HG02678 (cell line): ENCODE data around the gene EPHB4.

Experiments
- ATAC-seq: cut with Tn5 transposase; IDR thresholded peaks from one replicate; pipeline ENCODE4 v1.9.1; 2021; ENCODE audit warnings: mild to moderate bottlenecking, moderate library complexity; ENCODE audit not compliant: unreplicated experiment

The EPHB4 gene

DNA sequence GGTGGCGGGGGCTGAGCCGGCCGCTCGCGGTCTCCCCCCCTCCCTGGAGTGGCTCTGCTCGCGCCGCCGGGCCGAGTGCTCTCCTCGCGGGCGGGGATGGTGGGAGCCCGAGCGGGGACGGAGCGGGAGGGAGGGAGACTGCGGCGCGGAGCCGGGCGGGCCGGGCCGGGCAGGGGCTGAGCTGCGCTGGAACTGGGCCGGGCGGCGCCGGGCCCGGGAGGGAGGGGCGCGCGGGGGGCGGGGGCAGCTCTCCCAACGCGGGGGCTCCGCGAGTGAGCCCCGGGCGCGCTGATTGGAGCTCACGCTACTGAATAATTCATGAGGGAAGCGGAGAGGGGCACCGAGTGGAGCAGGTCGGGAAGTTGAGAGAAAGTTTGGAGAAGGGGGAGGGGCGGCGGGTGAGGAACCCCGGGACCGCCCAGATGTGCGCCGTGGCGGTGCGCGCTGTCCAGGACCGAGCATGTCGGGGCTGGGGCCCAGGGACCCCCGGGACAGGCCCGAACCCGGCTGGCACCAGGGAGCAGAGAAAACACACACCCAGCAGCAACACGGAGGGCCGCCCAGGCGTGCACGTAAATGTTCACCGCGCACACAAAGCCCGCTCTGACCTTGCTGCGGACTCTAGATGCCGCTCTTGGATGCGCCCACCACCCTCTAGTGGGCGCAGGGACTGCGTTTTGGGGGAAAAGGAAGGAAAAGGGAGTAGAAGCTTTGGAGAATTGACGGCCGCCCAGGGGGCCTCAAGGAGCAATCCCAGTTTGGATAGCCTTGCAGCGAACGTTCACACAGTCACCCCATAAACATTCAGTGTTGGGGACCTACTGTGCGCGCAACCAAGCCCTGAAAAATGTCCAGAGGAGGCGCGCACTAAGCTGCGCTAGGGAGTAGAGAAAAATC is at the start of gene EPHB4:
Gene EPHB4, minus strand, starts transcription at position 194 of the 897 bp plus-strand sequence. CDS start 493 bp downstream, outside the sequence.
- ATAC-seq = no peak

- ATAC-seq = peak; percentile 25
Measured at GRCh38 chr7:100875356-100875751, 48.0 kb upstream of the EPHB4 start.

DNA sequence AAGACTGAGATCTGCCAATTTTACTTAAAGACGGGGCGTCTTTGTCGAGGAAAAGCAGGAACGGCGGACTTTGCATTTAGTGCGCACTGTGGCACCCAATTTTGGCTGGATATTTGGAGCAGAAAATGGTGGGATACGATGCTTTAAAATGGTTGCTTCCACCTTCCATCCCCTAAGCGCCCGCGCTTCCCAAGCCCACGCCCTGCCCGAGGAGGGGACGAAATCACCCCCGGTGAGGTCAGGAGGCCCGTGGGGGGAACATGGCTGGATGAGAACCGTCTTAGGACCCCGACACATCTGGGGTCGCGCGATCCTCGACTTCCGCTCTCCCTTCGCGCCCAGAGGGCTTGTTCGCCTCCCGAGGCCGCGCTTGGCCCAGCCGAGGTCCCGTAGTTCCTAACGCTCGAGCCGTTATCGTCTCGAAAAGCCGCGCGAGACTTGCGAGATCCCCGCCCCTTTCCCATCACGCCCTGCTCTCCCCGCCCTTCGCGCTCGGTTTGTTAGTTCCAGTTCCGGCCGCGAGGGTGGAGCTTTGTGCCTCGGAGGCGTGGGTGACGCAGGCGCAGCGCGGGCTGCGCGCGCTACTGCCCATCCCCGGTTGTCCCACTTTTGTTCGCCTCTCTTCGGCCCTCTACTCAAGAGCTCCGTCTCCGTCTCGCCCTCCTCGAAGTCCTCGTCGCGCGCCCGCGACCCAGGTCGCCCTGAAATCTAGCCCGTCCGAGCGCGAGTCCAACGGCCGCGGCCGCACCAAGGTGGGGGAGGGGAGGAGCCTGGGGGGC is 47.4 kb upstream of the EPHB4 start, which contains the start of gene SRRT:
Gene SRRT, plus strand, starts transcription at position 527 of the 779 bp plus-strand sequence. CDS start 488 bp downstream, outside the sequence.
- ATAC-seq = peak; percentile 94

DNA sequence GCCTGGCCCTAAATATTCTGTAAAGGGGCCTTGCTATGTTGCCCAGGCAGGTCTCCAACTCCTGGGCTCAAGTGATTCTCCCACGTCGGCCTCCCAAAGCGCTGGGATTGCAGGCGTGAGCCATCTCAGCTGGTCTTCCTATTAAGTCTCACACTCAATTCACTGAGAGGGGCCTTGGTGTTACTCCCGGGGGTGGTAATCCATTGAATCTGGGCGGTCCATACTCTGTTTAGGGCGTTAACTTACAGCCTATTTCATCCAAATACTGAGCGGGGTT is 46.9 kb upstream of the EPHB4 start:
- no peak for ATAC-seq

DNA sequence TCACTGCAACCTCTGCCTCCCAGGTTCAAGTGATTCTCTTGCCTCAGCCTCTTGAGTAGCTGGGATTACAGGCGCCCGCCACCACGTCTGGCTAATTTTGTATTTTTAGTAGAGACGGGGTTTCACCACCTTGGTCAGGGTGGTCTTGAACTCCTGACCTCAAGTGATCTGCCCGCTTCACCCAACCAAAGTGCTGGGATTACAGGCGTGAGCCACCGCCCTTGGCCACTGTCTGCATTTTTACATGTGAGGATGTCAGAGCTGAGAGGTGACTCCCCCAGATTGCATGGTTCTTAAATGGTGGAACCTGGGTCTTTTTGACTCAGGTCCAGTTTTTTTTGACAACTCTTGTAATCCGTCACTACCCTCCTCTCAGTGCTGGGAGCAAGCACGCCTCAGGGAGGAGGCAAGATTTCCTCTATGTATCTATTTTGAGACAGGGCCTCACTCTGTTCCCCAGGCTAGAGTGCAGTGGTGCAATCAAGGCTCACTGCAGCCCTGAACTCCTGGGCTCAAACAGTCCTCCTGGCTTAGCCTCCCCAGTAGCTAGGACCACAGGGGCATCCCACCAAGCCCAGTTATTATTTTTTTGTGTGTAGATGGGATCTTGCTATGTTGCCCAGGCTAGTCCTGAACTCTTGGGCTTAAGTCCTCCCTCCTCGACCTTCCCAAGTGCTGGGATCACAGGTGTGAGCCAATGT is 46.4 kb upstream of the EPHB4 start:
- no peak for ATAC-seq

DNA sequence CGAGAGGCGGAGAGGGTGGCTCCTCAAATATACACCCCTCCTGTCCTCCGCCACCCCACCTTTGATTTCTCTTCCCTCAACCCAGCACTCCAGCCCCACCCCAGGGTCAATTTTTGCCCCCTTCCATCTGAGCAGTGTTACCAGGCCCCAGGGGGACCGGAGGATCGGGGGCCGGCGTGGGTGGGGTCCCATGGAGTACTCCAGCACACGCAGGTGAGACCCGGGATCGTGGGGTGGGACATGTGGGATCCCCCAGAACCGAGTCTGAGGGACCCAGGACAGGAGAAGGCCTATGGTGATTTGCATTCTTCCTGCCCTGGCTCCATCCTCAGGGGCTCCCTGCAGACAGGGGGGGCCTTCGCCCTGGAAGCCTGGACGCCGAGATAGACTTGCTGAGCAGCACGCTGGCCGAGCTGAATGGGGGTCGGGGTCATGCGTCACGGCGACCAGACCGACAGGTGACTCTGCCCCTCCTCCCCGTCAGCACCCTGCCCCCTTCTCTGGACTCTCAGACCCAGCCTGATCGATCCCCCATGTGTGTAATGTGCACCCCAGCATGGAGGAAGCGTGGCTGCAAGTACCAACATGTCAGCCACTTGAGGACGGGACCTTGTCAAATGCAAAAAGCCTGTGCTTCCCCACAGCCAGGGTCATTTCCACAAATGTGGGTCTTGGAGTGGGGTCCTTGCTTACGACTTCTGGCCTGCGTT is 40.6 kb upstream of the EPHB4 start:
- no peak for ATAC-seq

- ATAC-seq = peak; percentile 43
Measured at GRCh38 chr7:100867040-100867775, 39.9 kb upstream of the EPHB4 start, which contains the start of gene TRIP6. TSS of gene TRIP6 (plus strand) at chr7:100867387. CDS start at chr7:100867498, 111 bp downstream.

DNA sequence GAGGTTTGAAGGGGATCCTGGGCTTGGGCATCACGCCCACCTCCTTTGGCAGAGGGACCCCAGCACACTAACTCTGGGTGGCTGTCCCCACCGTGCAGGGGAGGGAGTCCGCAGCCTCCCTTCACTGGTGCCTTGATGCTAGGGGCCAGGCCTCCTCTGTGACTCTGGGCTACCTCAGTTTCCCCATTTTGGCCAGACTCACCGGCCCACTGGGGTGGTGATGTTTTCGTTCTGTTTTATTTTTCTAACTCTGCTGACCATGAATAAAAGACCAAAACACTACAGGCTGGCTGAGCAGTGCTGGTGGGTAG is 39.4 kb upstream of the EPHB4 start:
- ATAC-seq = no peak

DNA sequence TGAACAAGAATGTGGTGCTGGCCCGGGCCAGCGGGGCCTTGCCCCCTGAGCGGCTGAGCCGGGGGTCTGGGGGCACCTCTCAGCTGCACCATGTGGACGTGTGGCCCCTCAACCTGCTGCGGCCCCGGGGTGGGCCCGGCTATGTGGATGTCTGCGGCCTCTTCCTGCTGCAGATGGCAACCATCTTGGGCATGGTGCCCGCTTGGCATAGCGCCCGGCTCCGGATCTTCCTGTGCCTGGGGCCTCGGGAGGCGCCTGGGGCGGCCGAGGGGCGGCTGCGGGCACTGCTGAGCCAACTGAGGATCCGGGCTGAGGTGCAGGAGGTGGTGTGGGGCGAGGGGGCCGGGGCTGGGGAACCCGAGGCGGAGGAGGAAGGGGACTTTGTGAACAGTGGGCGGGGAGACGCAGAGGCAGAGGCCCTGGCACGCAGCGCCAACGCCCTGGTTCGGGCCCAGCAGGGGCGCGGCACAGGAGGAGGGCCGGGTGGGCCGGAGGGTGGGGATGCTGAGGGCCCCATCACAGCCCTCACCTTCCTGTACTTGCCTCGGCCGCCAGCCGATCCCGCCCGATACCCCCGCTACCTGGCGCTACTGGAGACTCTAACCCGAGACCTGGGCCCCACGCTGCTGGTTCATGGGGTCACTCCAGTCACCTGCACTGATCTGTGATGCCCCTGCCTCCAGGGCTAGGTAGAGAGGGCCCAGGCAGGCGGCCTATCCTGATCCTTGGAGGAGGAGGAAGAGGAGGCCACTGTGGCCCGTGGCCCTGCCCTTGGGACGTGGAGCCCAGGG is 38.8 kb upstream of the EPHB4 start:
- no peak for ATAC-seq

- ATAC-seq = no peak
Measured at GRCh38 chr7:100865372-100865911, 38.1 kb upstream of the EPHB4 start.

- ATAC-seq = no peak
Measured at GRCh38 chr7:100864263-100864845, 37.0 kb upstream of the EPHB4 start.

GRCh38 chr7:100863406-100863950 is 36.2 kb upstream of the EPHB4 start:
- no peak for ATAC-seq

DNA sequence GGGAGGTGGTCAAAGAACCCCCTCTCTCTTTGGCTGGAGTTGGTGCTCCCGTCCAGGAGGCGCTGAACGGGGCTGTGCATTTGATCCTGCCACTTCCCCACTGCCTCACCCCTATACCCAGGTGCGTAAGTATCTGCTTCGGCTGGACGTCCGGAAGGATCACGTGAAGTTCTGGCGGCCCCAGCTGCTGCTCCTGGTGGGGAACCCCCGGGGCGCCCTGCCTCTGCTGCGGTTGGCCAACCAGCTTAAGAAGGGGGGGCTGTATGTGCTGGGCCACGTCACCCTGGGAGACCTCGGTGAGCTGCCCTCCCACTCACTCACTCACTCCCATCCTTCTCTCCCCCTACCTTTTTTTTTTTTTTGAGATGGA is 34.3 kb upstream of the EPHB4 start:
- ATAC-seq = no peak

DNA sequence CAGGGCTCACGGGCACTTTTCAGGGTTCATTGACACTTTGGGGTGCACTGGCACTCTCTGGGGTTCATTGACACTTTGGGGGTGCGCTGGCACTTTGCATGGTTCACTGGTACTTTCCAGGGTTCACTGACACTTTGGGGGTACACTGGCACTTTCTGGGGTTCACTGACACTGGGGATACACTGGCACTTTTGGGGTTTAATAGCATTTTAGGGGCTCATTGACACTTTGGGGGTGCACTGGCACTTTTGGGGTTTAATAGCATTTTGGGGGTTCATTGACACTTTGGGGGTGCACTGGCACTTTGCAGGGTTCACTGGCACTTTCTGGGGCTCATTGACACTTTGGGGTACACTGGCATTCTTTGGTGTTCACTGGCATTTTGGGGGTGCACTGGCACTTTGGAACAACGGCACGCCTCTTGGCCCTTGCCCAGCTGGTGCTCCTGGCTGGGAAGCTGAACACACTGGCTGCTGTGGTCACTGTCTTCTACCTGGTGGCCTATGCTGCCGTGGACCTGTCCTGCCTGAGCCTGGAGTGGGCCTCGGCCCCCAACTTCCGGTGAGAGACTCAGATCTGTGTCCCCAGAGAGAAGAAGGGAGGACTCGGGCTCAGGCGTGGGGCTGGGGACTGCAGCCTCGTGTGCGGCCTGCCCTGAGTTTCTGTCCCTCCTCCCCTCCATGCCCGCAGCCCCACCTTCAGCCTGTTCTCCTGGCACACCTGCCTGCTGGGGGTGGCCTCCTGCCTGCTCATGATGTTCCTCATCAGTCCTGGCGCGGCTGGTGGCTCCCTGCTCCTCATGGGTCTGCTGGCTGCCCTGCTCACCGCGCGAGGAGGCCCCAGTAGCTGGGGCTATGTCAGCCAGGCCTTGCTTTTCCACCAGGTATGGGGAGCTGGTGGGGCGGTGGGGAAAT is 33.6 kb upstream of the EPHB4 start:
- no peak for ATAC-seq

DNA sequence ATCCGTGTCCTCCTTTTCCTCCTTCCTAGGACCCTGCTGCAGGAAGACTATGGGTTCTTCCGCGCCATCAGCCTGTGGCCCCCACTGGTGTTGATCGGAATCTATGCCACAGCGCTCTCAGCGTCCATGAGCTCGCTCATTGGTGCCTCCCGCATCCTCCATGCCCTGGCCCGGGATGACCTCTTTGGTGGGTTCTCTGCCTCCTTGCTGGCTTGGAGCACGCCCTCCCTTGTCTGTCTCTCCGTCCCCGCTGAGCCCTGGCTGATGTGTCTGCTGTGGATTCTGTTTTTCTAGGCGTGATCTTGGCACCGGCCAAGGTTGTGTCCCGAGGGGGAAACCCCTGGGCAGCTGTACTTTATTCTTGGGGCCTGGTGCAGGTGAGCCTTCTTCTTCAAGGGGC is 32.5 kb upstream of the EPHB4 start:
- no peak for ATAC-seq

- no peak for ATAC-seq
Measured at GRCh38 chr7:100856871-100857282, 29.6 kb upstream of the EPHB4 start.

DNA sequence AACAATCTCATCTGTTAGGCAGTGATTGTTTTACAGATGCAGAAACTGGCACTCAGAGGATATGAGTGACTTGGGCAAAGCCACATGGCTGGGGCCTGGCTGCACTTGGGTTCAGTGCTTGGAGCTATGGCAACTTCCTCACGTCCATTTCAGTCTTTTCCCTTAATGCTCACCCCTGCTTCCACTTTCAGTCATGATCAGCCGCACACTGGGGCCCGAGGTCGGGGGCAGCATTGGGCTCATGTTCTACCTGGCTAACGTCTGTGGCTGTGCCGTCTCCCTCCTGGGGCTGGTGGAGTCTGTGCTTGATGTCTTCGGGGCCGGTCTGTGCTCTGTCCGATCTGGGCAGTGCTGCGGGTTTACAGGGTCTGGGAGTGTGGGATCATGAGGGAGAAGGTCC is 28.2 kb upstream of the EPHB4 start:
- ATAC-seq = no peak
